Peyer's patch (tissue), 4 donors: ENCODE results near the gene GPC2.

Source experiments
- CTCF ChIP-seq, 6 experiments: fragments of 450-650 bp in 4 of 6; fragments of 200-600 bp in 2 of 6; sonication (generic) in 1 of 6; IDR thresholded peaks; one replicate each; pipeline ENCODE4 v1.5.1; 2017 to 2019; ENCODE audit warnings: antibody characterized with exemption in 6 of 6, mild to moderate bottlenecking in 3 of 6, moderate library complexity in 1 of 6
- POLR2A ChIP-seq, 2 donors: fragments of 450-650 bp; IDR thresholded peaks; one replicate each; pipeline ENCODE4 v1.5.1; 2017; ENCODE audit warnings: antibody characterized with exemption in 2 of 2, mild to moderate bottlenecking in 2 of 2, moderate library complexity in 2 of 2

- TF ChIP-seq CTCF (IDR thresholded peaks at IDR 0.05): no peak
- TF ChIP-seq POLR2A (IDR thresholded peaks at IDR 0.05): no peak
Measured at GRCh38 chr7:100160067-100160466, 17.1 kb downstream of the GPC2 start.
